ENCODE data around the gene RNF187. TPM values are rescaled to one million over a fixed set of nuclear protein-coding genes. Genes with fewer than 3 reads are reported as not detected.

Gene RNF187
- total and polyA plus RNA-seq, 10 of the 15 experiments (the other 5 are each of a cell fraction or from before 2014, with no cell fraction given), result 2.6 to 116 (median 29.5) TPM

GRCh38 chr1:228500901-228501871, 14.0 kb downstream of the RNF187 start:
- no peaks in the 10 kb centered on the region; a peak in 1 of 4 replicates for H3K36me3 ChIP-seq (ENCODE audit: control insufficient read depth in 2 of 2, insufficient read depth in 2 of 2, low read length in 1 of 2)
- peak; percentile 89 for FAIRE-seq
- TF ChIP-seq ZBTB33 (IDR thresholded peaks at IDR 0.05), result no peak
- no peak for TF ChIP-seq EP300 (IDR thresholded peaks at IDR 0.05; ENCODE audit: borderline replicate concordance in 1 of 2, control insufficient read depth in 1 of 2, low read depth in 2 of 2, low read length in 2 of 2)
- TF ChIP-seq NR2C2 (IDR thresholded peaks at IDR 0.05; ENCODE audit: borderline replicate concordance, control insufficient read depth, insufficient read length, low read depth), result no peak
- no peak for TF ChIP-seq RBBP5 (conservative IDR thresholded peaks at IDR 0.05)
- TF ChIP-seq KAT2A (conservative IDR thresholded peaks at IDR 0.05; ENCODE audit: control insufficient read depth, low read depth, low read length), result no peak
- TF ChIP-seq NFYB (IDR thresholded peaks at IDR 0.05; ENCODE audit: insufficient read depth, low read depth, low read length), result no peak
- TF ChIP-seq USF2 (IDR thresholded peaks at IDR 0.05; ENCODE audit: borderline replicate concordance, low read depth, low read length), result no peak
- TF ChIP-seq MEF2A (IDR thresholded peaks at IDR 0.05; ENCODE audit: insufficient read depth, low read depth, low read length), result no peak
- TF ChIP-seq IKZF1 (conservative IDR thresholded peaks at IDR 0.05), result peak; percentile 68
- no peak for TF ChIP-seq SMAD5 (IDR thresholded peaks at IDR 0.05; ENCODE audit: low read depth)
- no peak for TF ChIP-seq ZNF207 (IDR thresholded peaks at IDR 0.05; ENCODE audit: borderline replicate concordance)
- TF ChIP-seq EZH2 (IDR thresholded peaks at IDR 0.05; ENCODE audit: borderline replicate concordance, control insufficient read depth, low read depth, low read length), result no peak
- TF ChIP-seq TARDBP (IDR thresholded peaks at IDR 0.05; ENCODE audit: borderline replicate concordance), result no peak
- no peak for TF ChIP-seq SUPT20H (IDR thresholded peaks at IDR 0.05; ENCODE audit: borderline replicate concordance, control insufficient read depth, low read depth, low read length)
- TF ChIP-seq YY1 (IDR thresholded peaks at IDR 0.05; ENCODE audit: low read depth, low read length), result peak; percentile 79
- no peak for TF ChIP-seq E4F1 (IDR thresholded peaks at IDR 0.05; ENCODE audit: borderline replicate concordance, partially characterized antibody)

More at GRCh38 chr1:228500901-228501871, 14.0 kb downstream of the RNF187 start:
- POLR2A ChIA-PET, result interaction anchor here (0.8 to 1.6 kb wide), 2 partner anchors 11 to 15 kb away, joined by 3 to 4 read pairs; no protein-coding TSS in a partner anchor
- no TSS peak for BruUV-seq (replicated peaks)
- no peaks in the 10 kb centered on the region for H3K79me2 ChIP-seq (ENCODE audit: control insufficient read depth, insufficient read depth, low read length)
- CTCF ChIA-PET, result interaction anchor here (0.6 to 3.3 kb wide), 18 partner anchors 11 to 981 kb away, joined by 3 to 24 read pairs (median 4); partner anchors contain the start of gene RNF187
- H3K4me3 ChIP-seq, result no peak overlapping the region
- H3K4me2 ChIP-seq (ENCODE audit: control insufficient read depth, insufficient read depth), result peak overlapping the region; percentile 82
- WGBS (ENCODE audit: insufficient coverage, insufficient replicate concordance, low lambda C conversion rate, missing lambda C conversion rate), result 20% methylated on average over 23 of the region's 23 CpGs
- no peaks in the 10 kb centered on the region for H3K9me3 ChIP-seq (replicated peaks; ENCODE audit: control insufficient read depth, insufficient read depth, low read length)
- intact Hi-C loops (cut with micrococcal nuclease; ENCODE audit: unreplicated experiment), result loop anchor here (5.0 kb wide), 1 partner anchor 369 kb away; no protein-coding TSS in a partner anchor
- H2AFZ ChIP-seq (ENCODE audit: control insufficient read depth, low read depth, low read length), result peak overlapping the region; percentile 37
- in situ Hi-C loops (cut with MboI), result loop anchor here (10.0 kb wide), 1 partner anchor 734 kb away; no protein-coding TSS in a partner anchor
- no peaks in the 10 kb centered on the region for H4K20me1 ChIP-seq (ENCODE audit: control insufficient read depth, insufficient read depth)
- SMC1A ChIA-PET (ENCODE audit: uncharacterized antibody, unreplicated experiment), result interaction anchor here (0.8 to 2.3 kb wide), 8 partner anchors 10 to 754 kb away, joined by 3 to 10 read pairs (median 5); no protein-coding TSS in a partner anchor
- ATAC-seq (peak; percentile 98), DNase-seq (ENCODE audit: low read depth, low spot score) (peak; percentile 78)
- H3K27me3 ChIP-seq (replicated peaks in 1 of 2; ENCODE audit: control insufficient read depth in 2 of 2, insufficient read depth in 2 of 2, low read length in 1 of 2), result no peaks in the 10 kb centered on the region
- H3K9ac ChIP-seq (ENCODE audit: control insufficient read depth, insufficient read depth, low read length), result no peak overlapping the region
- RAD21 ChIA-PET (ENCODE audit: unreplicated experiment), result interaction anchor here (0.9 to 1.3 kb wide), 3 partner anchors 14 to 728 kb away, joined by 3 to 4 read pairs (median 4); no protein-coding TSS in a partner anchor
- H3K27ac ChIP-seq (ENCODE audit: control insufficient read depth, insufficient read depth), result peak overlapping the region; percentile 52
- H3K4me1 ChIP-seq (ENCODE audit: control insufficient read depth, insufficient read depth, low read length), result peaks cover 19% of the 10 kb centered on the region
